Colonic mucosa (tissue), 4 donors: ENCODE results near the gene TCEA2. TPM values are rescaled to one million over a fixed set of nuclear protein-coding genes. Genes with fewer than 3 reads are reported as not detected.

Source experiments
- DNase-seq: peaks from one replicate; pipeline ENCODE4 v3.0.0-alpha.2; 2020
- H3K27ac ChIP-seq: fragments of 200-600 bp; one replicate; pipeline ENCODE4 v1.8.0; 2021
- H3K27me3 ChIP-seq: fragments of 200-600 bp; one replicate; pipeline ENCODE4 v1.8.0; 2021
- H3K36me3 ChIP-seq: fragments of 200-600 bp; one replicate; pipeline ENCODE4 v1.8.0; 2021
- H3K4me1 ChIP-seq: fragments of 200-600 bp; one replicate; pipeline ENCODE4 v1.8.0; 2021; ENCODE audit warnings: mild to moderate bottlenecking
- H3K4me3 ChIP-seq: fragments of 200-600 bp; one replicate; pipeline ENCODE4 v1.8.0; 2021
- H3K9ac ChIP-seq, 2 donors: one replicate each; pipeline ENCODE4 v1.7.0; 2013; ENCODE audit warnings: control low read depth in 2 of 2, low read depth in 2 of 2, low read length in 2 of 2
- H3K9me3 ChIP-seq: fragments of 200-600 bp; one replicate; pipeline ENCODE4 v1.8.0; 2021
- intact Hi-C: fragments of 100-400 bp; cut with DNase I; formaldehyde crosslinking; loops from one replicate; pipeline ENCODE4 v1.14.1; 2022
- total RNA-seq, 2 donors: library from RNA; stranded (reverse); fragmentation: NEBNext Ultra II Directional in 1 of 2; extraction: Animal tissue kit (Norgen Biotek cat#: 25700) in 1 of 2; gene quantifications; one replicate each; pipeline ENCODE4 v1.2.1, GENCODE V29; 2021
- TF ChIP-seq, protein P1 (sequence below): fragments of 200-600 bp; IDR thresholded peaks from one replicate; pipeline ENCODE4 v1.8.0; 2022; ENCODE audit warnings: antibody characterized with exemption, mild to moderate bottlenecking
- donor health status: healthy.
- donor health status: DM: no; HTN: no; CAD: no.
- donor health status: DM: no; HTN: no; CAD: no.

TCEA2 gene
- total RNA-seq, 2 donors from 2014 or later: 7.3 to 11.8 TPM

DNA sequence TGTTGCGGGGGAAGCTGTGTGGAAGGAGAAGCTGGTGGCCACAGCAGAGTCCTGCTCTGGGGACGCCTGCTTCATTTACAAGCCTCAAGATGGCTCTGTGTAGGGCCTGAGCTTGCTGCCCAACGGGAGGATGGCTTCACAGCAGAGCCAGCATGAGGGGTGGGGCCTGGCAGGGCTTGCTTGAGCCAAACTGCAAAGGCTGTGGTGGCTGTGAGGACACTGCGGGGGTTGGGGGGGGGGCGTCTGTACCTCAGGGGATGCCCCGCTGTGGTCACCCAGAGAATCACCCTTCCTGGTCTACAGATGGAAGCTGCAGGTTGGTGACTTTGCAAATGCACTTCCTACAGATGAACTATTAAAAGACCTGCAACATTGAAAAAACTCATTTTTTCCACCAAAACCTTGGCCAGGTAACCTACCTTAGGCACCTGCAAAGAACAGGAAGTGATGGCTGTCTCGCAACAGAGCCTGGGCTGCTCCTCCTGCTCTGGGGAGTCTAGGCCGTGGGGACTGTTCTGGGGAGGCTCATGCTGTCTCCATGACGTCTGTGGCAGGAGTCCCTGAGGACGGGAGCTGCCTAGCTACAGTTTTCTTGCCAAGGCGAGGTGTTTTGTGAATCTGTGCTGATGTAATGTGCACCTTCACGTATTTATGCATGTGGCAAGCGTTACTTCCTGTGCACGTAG, 37.0 kb downstream of the TCEA2 start:
- no peak for DNase-seq

DNA sequence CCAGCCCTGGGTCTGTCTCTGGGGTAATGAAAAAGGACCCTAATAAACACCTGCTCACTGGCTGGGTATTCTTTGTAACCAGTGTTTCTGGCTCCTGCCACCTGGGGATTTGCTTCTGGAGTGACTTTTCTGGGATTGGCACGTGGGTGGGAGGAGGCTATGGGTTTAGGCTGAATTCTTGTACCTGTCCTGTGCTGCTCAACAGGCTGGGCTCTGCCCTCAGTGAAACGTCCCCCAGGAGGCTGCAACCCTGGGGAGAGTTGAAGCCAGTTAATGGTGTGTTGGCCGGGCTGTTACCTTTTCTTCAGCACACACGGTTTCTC, 37.5 kb downstream of the TCEA2 start:
- no peaks in the 10 kb centered on the region for H3K9me3 ChIP-seq
- H3K27me3 ChIP-seq: peaks cover 29% of the 10 kb centered on the region
- H3K36me3 ChIP-seq: no peaks in the 10 kb centered on the region
- no peaks in the 10 kb centered on the region for H3K4me1 ChIP-seq
- H3K27ac ChIP-seq: no peak overlapping the region
- TF ChIP-seq, protein P1, sequence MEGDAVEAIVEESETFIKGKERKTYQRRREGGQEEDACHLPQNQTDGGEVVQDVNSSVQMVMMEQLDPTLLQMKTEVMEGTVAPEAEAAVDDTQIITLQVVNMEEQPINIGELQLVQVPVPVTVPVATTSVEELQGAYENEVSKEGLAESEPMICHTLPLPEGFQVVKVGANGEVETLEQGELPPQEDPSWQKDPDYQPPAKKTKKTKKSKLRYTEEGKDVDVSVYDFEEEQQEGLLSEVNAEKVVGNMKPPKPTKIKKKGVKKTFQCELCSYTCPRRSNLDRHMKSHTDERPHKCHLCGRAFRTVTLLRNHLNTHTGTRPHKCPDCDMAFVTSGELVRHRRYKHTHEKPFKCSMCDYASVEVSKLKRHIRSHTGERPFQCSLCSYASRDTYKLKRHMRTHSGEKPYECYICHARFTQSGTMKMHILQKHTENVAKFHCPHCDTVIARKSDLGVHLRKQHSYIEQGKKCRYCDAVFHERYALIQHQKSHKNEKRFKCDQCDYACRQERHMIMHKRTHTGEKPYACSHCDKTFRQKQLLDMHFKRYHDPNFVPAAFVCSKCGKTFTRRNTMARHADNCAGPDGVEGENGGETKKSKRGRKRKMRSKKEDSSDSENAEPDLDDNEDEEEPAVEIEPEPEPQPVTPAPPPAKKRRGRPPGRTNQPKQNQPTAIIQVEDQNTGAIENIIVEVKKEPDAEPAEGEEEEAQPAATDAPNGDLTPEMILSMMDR: no peak
- H3K9ac ChIP-seq: no peak overlapping the region
- no peak overlapping the region for H3K4me3 ChIP-seq
- intact Hi-C loops: no loop called here
- DNase-seq: no peak

More for the DNA sequence above, 37.0 kb downstream of the TCEA2 start:
- intact Hi-C loops: no loop called here
- TF ChIP-seq, protein P1: no peak
- Histone ChIP-seq H3K4me3 (no peak overlapping the region), H3K4me1 (no peaks in the 10 kb centered on the region), H3K27ac (no peak overlapping the region), H3K36me3 (no peaks in the 10 kb centered on the region), H3K9me3 (no peaks in the 10 kb centered on the region), H3K9ac (no peak overlapping the region), H3K27me3 (peaks cover 29% of the 10 kb centered on the region)

DNA sequence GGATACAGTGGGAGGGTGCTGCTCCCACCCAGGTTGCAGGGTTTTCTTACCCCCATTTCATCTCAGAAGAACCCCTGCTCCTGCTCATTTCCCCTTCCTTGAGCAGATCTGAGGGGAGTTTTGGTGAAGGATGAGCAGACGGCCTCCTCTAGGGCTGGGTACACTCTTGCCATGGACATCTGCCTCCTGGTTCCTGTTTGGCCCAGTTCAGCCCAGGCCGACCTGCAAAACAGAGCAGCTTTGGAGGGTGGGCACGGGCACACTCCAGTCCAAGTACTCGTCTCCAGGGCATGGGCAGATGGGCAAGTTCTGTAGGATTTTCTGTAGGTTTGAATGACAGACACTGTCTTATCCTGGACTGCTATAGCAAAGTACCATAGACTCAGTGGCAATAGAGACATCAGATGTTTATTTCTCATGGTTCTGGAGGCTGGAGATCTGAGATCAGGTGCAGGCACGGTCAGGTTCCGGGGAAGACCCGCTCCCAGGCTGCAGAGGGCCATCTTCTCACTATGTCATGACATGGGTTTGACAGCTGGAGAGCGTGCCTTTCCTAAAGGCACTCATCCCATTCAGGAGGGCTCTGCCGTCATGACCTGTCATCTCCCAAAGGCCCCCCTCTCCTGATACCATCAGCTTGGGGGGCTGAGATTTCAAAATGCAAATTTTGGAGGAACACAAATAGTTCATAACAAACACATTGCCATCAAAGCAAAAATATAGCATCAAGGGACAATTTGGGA, 38.1 kb downstream of the TCEA2 start:
- Histone ChIP-seq H3K36me3 (no peaks in the 10 kb centered on the region), H3K27ac (no peak overlapping the region), H3K9ac (no peak overlapping the region), H3K27me3 (peaks cover 29% of the 10 kb centered on the region), H3K4me3 (no peak overlapping the region), H3K4me1 (no peaks in the 10 kb centered on the region), H3K9me3 (no peaks in the 10 kb centered on the region)
- intact Hi-C loops: no loop called here
- DNase-seq: no peak
- TF ChIP-seq, protein P1: no peak

DNA sequence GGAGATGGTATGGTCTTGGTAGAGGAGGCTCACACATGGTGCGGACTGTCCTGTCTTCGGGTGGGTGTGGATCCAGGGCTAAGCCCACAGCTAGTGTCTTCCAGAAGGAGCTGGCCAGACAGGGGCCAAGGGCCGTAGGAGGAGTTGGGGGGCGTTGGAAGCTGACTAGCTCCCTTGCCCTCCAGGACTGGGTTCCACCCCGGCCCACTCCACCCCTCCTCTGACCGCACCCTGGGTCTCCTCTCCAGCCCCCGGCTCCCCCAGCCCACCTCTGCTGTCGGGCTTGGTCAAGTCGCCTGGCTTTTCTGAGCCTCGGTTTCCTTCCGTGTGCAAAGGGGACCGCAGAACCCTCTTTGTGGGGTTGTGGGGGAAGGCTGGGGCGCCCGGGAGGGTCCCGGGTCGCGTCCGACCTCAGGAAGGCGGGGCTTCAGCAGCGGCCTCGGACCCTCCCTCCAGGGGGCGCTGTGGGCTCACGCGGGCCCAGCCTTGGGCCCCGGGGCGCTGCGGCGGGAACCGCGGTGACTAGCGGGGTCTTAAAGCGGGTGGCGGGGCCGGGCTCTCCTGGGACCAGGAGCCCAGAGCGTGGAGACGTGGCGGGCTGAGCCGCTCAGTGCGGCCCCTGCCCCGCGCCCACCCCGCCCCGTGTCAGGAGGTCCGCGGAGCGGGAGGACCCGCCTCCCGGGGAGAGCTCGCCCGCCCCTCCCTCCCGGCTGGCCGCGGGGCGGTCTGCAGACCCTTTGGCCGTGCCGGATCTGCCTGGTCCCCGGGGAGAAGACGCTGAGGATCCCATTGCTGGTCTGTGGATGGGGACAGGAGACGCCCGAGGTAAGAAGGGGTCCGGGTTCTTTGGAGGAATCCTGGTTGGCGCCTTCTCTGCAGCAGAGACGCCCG, 39.0 kb downstream of the TCEA2 start:
- intact Hi-C loops: no loop called here
- Histone ChIP-seq H3K36me3 (no peaks in the 10 kb centered on the region), H3K27me3 (peaks cover 29% of the 10 kb centered on the region), H3K9ac (no peak overlapping the region), H3K27ac (no peak overlapping the region), H3K4me3 (peak overlapping the region; percentile 17), H3K9me3 (no peaks in the 10 kb centered on the region), H3K4me1 (no peaks in the 10 kb centered on the region)
- DNase-seq: no peak
- TF ChIP-seq, protein P1: peak; percentile 53

DNA sequence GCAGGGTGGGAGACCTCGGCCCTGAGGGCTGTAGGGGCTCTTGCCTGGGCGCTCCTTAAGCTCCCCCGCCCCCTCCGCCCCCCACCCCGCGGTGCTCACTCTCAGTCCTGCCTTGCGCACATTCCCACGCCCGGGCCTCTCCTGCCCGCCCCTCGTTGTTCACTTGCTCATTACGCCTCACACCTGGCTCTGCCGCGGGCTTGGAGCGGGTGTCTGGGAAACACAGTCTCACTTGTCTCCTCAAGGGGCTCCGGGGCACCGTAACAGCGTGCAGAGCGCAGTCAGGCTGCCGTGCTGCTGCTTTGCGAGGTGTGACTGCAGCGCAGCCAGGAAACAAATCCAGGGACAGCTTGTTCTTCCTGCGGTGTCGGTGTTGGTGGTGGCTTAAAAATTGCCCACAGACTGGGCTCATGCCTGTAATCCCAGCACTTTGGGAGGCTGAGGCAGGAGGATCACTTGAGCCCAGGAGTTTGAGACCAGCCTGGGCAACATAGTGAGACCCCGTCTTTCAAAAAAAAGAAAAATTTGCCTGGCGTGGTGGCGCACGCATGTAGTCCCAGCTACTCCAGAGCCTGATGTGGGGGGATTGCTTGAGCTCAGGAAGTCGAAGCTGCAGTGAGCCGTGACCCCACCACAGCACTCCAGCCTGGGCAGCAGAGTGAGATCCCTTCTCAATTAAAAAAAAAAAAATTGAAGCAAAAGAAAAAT, 39.8 kb downstream of the TCEA2 start:
- no peak for DNase-seq
- TF ChIP-seq, protein P1: no peak
- no peaks in the 10 kb centered on the region for H3K9me3 ChIP-seq
- no peak overlapping the region for H3K27ac ChIP-seq
- H3K4me3 ChIP-seq: no peak overlapping the region
- intact Hi-C loops: no loop called here
- H3K36me3 ChIP-seq: no peaks in the 10 kb centered on the region
- no peaks in the 10 kb centered on the region for H3K4me1 ChIP-seq
- H3K27me3 ChIP-seq: peaks cover 29% of the 10 kb centered on the region
- no peak overlapping the region for H3K9ac ChIP-seq
